Uterus (tissue), 4 donors: Measurements from ENCODE around the gene WARS2. TPM values are rescaled to one million over a fixed set of nuclear protein-coding genes. Genes with fewer than 3 reads are reported as not detected.

ENCODE experiments used
- DNase-seq, 2 donors: peaks; one replicate each; pipeline ENCODE4 v3.0.0-alpha.2; 2019 to 2020
- H3K27ac ChIP-seq, 2 donors: fragments of 200-600 bp; sonication (generic); 1 replicate in 1 of 2; 2 replicates in 1 of 2; pipeline ENCODE4 v1.5.1; 2016 to 2018
- H3K27me3 ChIP-seq, 2 donors: fragments of 200-600 bp; sonication (generic); one replicate each; pipeline ENCODE4 v1.5.1; 2018 to 2019; ENCODE audit warnings: control low read depth in 1 of 2
- H3K36me3 ChIP-seq, 2 donors: fragments of 200-600 bp; sonication (generic); one replicate each; pipeline ENCODE4 v1.5.1; 2019; ENCODE audit warnings: control low read depth in 1 of 2
- H3K4me1 ChIP-seq, 2 donors: fragments of 200-600 bp; sonication (generic); one replicate each; pipeline ENCODE4 v1.5.1; 2018 to 2019; ENCODE audit warnings: control low read depth in 1 of 2
- H3K4me3 ChIP-seq, 2 donors: fragments of 200-600 bp; sonication (generic); 1 replicate in 1 of 2; 2 replicates in 1 of 2; pipeline ENCODE4 v1.5.1; 2018 to 2019; ENCODE audit warnings: mild to moderate bottlenecking in 1 of 2
- H3K9me3 ChIP-seq, 2 donors: fragments of 200-600 bp; sonication (generic); one replicate each; pipeline ENCODE4 v1.5.1; 2019; ENCODE audit warnings: control low read depth in 1 of 2
- CTCF ChIP-seq, 4 experiments: fragments of 200-600 bp in 2 of 4; fragments of 450-650 bp in 2 of 4; sonication (generic) in 2 of 4; IDR thresholded peaks; one replicate each; pipeline ENCODE4 v1.5.1; 2016 to 2019; ENCODE audit warnings: antibody characterized with exemption in 4 of 4, mild to moderate bottlenecking in 2 of 4, moderate library complexity in 1 of 4
- POLR2A ChIP-seq, 2 donors: fragments of 450-650 bp; IDR thresholded peaks; one replicate each; pipeline ENCODE4 v1.6.1; 2016; ENCODE audit warnings: antibody characterized with exemption in 2 of 2, mild to moderate bottlenecking in 1 of 2, moderate library complexity in 1 of 2
- intact Hi-C: fragments of 100-400 bp; cut with DNase I; formaldehyde crosslinking; loops from one replicate; pipeline ENCODE4 v1.15.1; 2023; ENCODE audit warnings: low total_unique reads
- total RNA-seq, 4 donors: library from RNA; depleted of rRNA in 3 of 4; stranded (reverse); fragments of >200 nt in 3 of 4; gene quantifications; one replicate each; pipeline versions ENCODE4 v1.1.0 to v1.2.4, GENCODE V29; 2014 to 2023
- donor health status: DM: yes; HTN: yes; CAD: no.

Gene WARS2
- total RNA-seq, 4 donors from 2014 or later: 13.5 to 22.6 (median 18.5) TPM

DNA sequence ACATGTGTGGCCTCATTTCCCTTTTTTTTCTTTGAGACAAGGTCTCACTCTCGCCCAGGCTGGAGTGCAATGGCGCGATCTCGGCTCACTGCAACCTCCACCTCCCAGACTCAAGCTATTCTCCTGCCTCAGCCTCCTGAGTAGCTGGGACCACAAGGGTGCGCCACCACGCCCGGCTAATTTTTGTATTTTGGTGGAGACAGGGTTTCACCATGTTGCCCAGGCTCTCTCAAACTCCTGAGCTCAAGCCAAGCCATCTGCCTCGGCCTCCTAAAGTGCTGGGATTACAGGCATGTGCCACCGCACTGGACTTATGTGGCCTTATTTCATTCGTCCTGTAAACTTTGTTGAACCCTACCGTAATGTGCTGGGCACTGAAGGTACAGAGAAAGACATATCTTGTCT is 569 bp upstream of the WARS2 start:
- TF ChIP-seq CTCF (IDR thresholded peaks at IDR 0.05): no peak
- TF ChIP-seq POLR2A (IDR thresholded peaks at IDR 0.05): no peak
- Histone ChIP-seq H3K27me3 (no peaks in the 10 kb centered on the region), H3K4me1 (peaks cover 0 to 8% of the 10 kb centered on the region in 2 donors), H3K36me3 (no peaks in the 10 kb centered on the region), H3K9me3 (no peaks in the 10 kb centered on the region), H3K27ac (peak overlapping the region; percentile 99), H3K4me3 (peak overlapping the region; percentile 67 to 78)
- intact Hi-C loops: no loop called here
- DNase-seq: peak; percentile 28 to 29

DNA sequence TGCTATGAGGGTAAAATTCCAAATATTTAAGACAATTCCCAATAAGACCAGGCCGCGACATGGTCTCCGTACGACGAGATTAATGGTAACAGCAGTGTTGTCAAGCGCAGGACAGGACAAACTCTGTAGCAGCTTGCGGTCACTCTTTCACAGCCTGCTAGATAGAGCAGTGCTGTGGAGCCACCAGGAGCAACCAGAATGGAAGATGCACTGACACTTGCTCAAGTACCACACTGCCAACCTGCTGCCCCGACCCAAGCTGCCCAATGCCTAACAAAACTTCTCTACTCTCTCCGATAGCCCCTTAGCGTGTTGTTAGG is 636 bp downstream of the WARS2 start:
- intact Hi-C loops: no loop called here
- Histone ChIP-seq H3K4me3 (peak overlapping the region; percentile 67 to 78), H3K9me3 (no peaks in the 10 kb centered on the region), H3K4me1 (peaks cover 0 to 8% of the 10 kb centered on the region in 2 donors), H3K36me3 (no peaks in the 10 kb centered on the region), H3K27ac (peak overlapping the region; percentile 99), H3K27me3 (no peaks in the 10 kb centered on the region)
- TF ChIP-seq CTCF (IDR thresholded peaks at IDR 0.05) (no peak), POLR2A (IDR thresholded peaks at IDR 0.05) (no peak)
- DNase-seq: no peak

DNA sequence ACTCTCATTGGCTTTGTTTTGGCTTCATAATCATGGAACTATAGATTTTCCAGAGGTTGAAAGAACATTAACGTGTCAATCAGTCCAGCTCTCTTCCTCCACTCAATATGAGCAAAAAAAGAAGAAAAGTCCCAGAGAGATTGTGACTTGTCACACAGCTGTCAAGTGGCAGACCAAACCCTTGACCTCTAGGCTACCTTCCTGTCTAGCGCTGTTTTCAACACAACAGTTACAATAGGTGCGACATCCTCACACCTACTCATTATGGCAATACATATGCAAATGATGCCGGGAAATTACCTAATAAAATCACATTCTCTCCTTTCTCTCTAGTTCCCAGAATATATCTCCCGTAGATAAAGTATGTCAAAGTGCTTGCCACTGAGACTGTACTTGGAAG is 1.1 kb downstream of the WARS2 start:
- H3K4me1 ChIP-seq: peaks cover 0 to 8% of the 10 kb centered on the region in 2 donors
- no peaks in the 10 kb centered on the region for H3K27me3 ChIP-seq
- H3K36me3 ChIP-seq: no peaks in the 10 kb centered on the region
- intact Hi-C loops: no loop called here
- no peaks in the 10 kb centered on the region for H3K9me3 ChIP-seq
- peak overlapping the region; percentile 99 for H3K27ac ChIP-seq
- TF ChIP-seq CTCF (IDR thresholded peaks at IDR 0.05) (no peak), POLR2A (IDR thresholded peaks at IDR 0.05) (no peak)
- no peak for DNase-seq
- H3K4me3 ChIP-seq: peak overlapping the region; percentile 67 to 78

DNA sequence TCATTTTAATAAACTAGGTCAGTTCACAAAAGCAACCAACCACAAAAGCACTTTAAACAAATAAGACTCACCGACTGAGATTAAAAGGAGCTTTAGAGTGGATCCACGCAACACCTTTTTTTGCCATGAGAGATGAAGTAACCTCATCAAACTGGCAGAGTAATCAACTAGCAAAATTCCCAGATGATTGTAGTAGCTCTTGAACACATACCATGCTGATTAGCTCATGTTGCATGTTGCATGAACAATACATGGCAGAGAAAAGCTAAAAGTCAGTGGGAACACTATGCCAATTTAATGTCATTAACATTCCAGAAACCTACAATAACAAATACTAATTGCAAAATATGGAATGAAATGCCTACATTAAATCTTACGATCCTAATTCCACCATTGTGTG is 4.1 kb downstream of the WARS2 start:
- TF ChIP-seq CTCF (IDR thresholded peaks at IDR 0.05) (no peak), POLR2A (IDR thresholded peaks at IDR 0.05) (no peak)
- no peak overlapping the region for H3K4me3 ChIP-seq
- no peaks in the 10 kb centered on the region for H3K36me3 ChIP-seq
- H3K27me3 ChIP-seq: no peaks in the 10 kb centered on the region
- no peak for DNase-seq
- intact Hi-C loops: no loop called here
- H3K4me1 ChIP-seq: peaks cover 0 to 3% of the 10 kb centered on the region in 2 donors
- no peaks in the 10 kb centered on the region for H3K9me3 ChIP-seq
- no peak overlapping the region for H3K27ac ChIP-seq

- Histone ChIP-seq H3K36me3 (no peaks in the 10 kb centered on the region), H3K27ac (no peak overlapping the region), H3K4me1 (no peaks in the 10 kb centered on the region), H3K9me3 (no peaks in the 10 kb centered on the region), H3K27me3 (no peaks in the 10 kb centered on the region), H3K4me3 (no peak overlapping the region)
- no peak for TF ChIP-seq POLR2A (IDR thresholded peaks at IDR 0.05)
- TF ChIP-seq CTCF (IDR thresholded peaks at IDR 0.05): no peak
- intact Hi-C loops: no loop called here
- DNase-seq: no peak
These were observed 6.5 kb downstream of the WARS2 start for GRCh38 chr1:119133987-119134386.
